Upper lobe of left lung (tissue), 6 donors: ENCODE results near the gene RBM12. TPM values are rescaled to one million over a fixed set of nuclear protein-coding genes. Genes with fewer than 3 reads are reported as not detected.
A peak's percentile ranks its signal among the peaks of the same experiment; 100 is the strongest.

ENCODE experiments used
- ATAC-seq, 2 donors: fragments of 200-7000 bp; cut with Tn5 transposase; one replicate each; pipeline ENCODE4 v1.9.1; 2022; ENCODE audit warnings: mild to moderate bottlenecking in 2 of 2, moderate library complexity in 2 of 2; ENCODE audit not compliant: low FRiP score in 2 of 2
- DNase-seq, 2 donors: peaks; one replicate each; pipeline ENCODE4 v3.0.0-alpha.2; 2019 to 2020
- H3K27ac ChIP-seq, 4 donors: fragments of 200-600 bp; sonication (generic); one replicate each; pipeline ENCODE4 v1.5.1; 2016 to 2019
- H3K27me3 ChIP-seq, 4 donors: fragments of 200-600 bp; sonication (generic); one replicate each; pipeline ENCODE4 v1.5.1; 2017 to 2019
- H3K36me3 ChIP-seq, 4 donors: fragments of 200-600 bp; sonication (generic); one replicate each; pipeline ENCODE4 v1.5.1; 2016 to 2019
- H3K4me1 ChIP-seq, 4 donors: fragments of 200-600 bp; sonication (generic); one replicate each; pipeline ENCODE4 v1.5.1; 2018 to 2019
- H3K4me3 ChIP-seq, 4 donors: fragments of 200-600 bp; sonication (generic); one replicate each; pipeline ENCODE4 v1.5.1; 2017 to 2019; ENCODE audit warnings: mild to moderate bottlenecking in 2 of 4, moderate library complexity in 1 of 4
- H3K9me3 ChIP-seq, 4 donors: fragments of 200-600 bp; sonication (generic); one replicate each; pipeline ENCODE4 v1.5.1; 2018 to 2019
- CTCF ChIP-seq, 6 experiments: fragments of 450-650 bp in 4 of 6; fragments of 200-600 bp in 2 of 6; sonication (generic) in 2 of 6; IDR thresholded peaks; one replicate each; pipeline ENCODE4 v1.5.1; 2016 to 2019; ENCODE audit warnings: antibody characterized with exemption in 6 of 6
- EP300 ChIP-seq, 4 donors: sonication (generic); formaldehyde crosslinking; IDR thresholded peaks; one replicate each; pipeline ENCODE4 v1.5.1; 2017; ENCODE audit warnings: antibody characterized with exemption in 4 of 4, control low read depth in 2 of 4
- POLR2A ChIP-seq, 4 donors: fragments of 450-650 bp; IDR thresholded peaks; one replicate each; pipeline ENCODE4 v1.5.1; 2016 to 2017; ENCODE audit warnings: antibody characterized with exemption in 4 of 4, mild to moderate bottlenecking in 2 of 4
- POLR2AphosphoS5 ChIP-seq, 2 donors: sonication (generic); formaldehyde crosslinking; IDR thresholded peaks; one replicate each; pipeline ENCODE4 v1.5.1; 2017; ENCODE audit warnings: antibody characterized with exemption in 2 of 2
- WGBS, 2 donors: methylation state at CpG; one replicate each; pipeline ENCODE4 v1.1.5; 2017 to 2018; 5-methylcytosine and 5-hydroxymethylcytosine counted together
- total RNA-seq, 6 donors: library from RNA; depleted of rRNA in 4 of 6; stranded (reverse); fragments of >200 nt in 4 of 6; gene quantifications; one replicate each; pipeline versions ENCODE4 v1.1.0 to v1.2.1, GENCODE V29; 2016 to 2021
- donor health status: DM: no; HTN: no; CAD: no; lungs with moderate emphysema.
- donor health status: DM: no; HTN: yes; CAD: no; lungs with severe emphysema.

RBM12 gene
- total RNA-seq, 6 donors from 2014 or later, result 14.1 to 64.9 (median 31.4) TPM

- H3K36me3 ChIP-seq, result peaks cover 0 to 6% (median 0%) of the 10 kb centered on the region in 4 donors
- 16 to 18% methylated on average over 15 to 17 of the region's 22 CpGs for WGBS, 2 donors
Measured at GRCh38 chr20:35617397-35618262, 47.1 kb downstream of the RBM12 start.

GRCh38 chr20:35616465-35617396 lies 48.0 kb downstream of the RBM12 start:
- peak; percentile 76 to 82 for ATAC-seq
- peak in 1 of 2 donors; percentile 85 for TF ChIP-seq POLR2AphosphoS5 (IDR thresholded peaks at IDR 0.05)
- TF ChIP-seq CTCF (IDR thresholded peaks at IDR 0.05), result no peak
- TF ChIP-seq EP300 (IDR thresholded peaks at IDR 0.05), result peak in 1 of 4 donors; percentile 49
- peak in 3 of 4 donors; percentile 39 to 74 (median 68) for TF ChIP-seq POLR2A (IDR thresholded peaks at IDR 0.05)
- no peaks in the 10 kb centered on the region for H3K9me3 ChIP-seq
- H3K36me3 ChIP-seq, result no peaks in the 10 kb centered on the region
- peak overlapping the region; percentile 73 to 96 (median 88) for H3K27ac ChIP-seq
- 6% methylated on average over 29 to 43 of the region's 57 CpGs for WGBS, 2 donors
- H3K4me1 ChIP-seq, result peaks cover 32 to 43% (median 37%) of the 10 kb centered on the region in 4 donors
- H3K4me3 ChIP-seq, result peak overlapping the region; percentile 57 to 65 (median 62)
- H3K27me3 ChIP-seq, result no peaks in the 10 kb centered on the region
- DNase-seq, result peak; percentile 93 to 100

More at GRCh38 chr20:35617397-35618262, 47.1 kb downstream of the RBM12 start:
- Histone ChIP-seq H3K9me3 (no peaks in the 10 kb centered on the region), H3K4me3 (peak overlapping the region; percentile 57 to 65 (median 62)), H3K27ac (peak overlapping the region; percentile 73 to 96 (median 88)), H3K27me3 (no peaks in the 10 kb centered on the region), H3K4me1 (peaks cover 32 to 43% (median 37%) of the 10 kb centered on the region in 4 donors)
- TF ChIP-seq EP300 (IDR thresholded peaks at IDR 0.05) (no peak), POLR2AphosphoS5 (IDR thresholded peaks at IDR 0.05) (no peak), CTCF (IDR thresholded peaks at IDR 0.05) (peak; percentile 16 to 44 (median 30)), POLR2A (IDR thresholded peaks at IDR 0.05) (no peak)
- peak; percentile 1 to 4 for ATAC-seq
- DNase-seq, result peak; percentile 56 to 66

GRCh38 chr20:35615667-35616464 lies 48.8 kb downstream of the RBM12 start, which contains the start of gene SPAG4:
SPAG4 (plus strand) TSS chr20:35615829; CDS start chr20:35616004, 175 bp downstream.
- Histone ChIP-seq H3K36me3 (no peaks in the 10 kb centered on the region), H3K4me3 (peak within 1 kb of the TSS; percentile 57 to 65 (median 62)), H3K27me3 (no peaks in the 10 kb centered on the region), H3K27ac (peak within 1 kb of the TSS; percentile 86 to 96 (median 91)), H3K9me3 (no peaks in the 10 kb centered on the region), H3K4me1 (peaks cover 32 to 43% (median 37%) of the 10 kb centered on the region in 4 donors)
- ATAC-seq (peak; percentile 94 to 98), DNase-seq (peak; percentile 80 to 100)
- 0 to 1% methylated on average over 1 to 38 of the region's 68 CpGs for WGBS, 2 donors
- TF ChIP-seq POLR2AphosphoS5 (IDR thresholded peaks at IDR 0.05), result peak; percentile 62 to 63
- TF ChIP-seq POLR2A (IDR thresholded peaks at IDR 0.05), result peak in 2 of 4 donors; percentile 71 to 94
- no peak for TF ChIP-seq EP300 (IDR thresholded peaks at IDR 0.05)
- peak in 2 of 6 experiments; percentile 9 to 12 for TF ChIP-seq CTCF (IDR thresholded peaks at IDR 0.05)

- WGBS, 2 donors, result 91 to 100% methylated on average over 2 of the region's 2 CpGs
- ATAC-seq (no peak), DNase-seq (no peak)
- Histone ChIP-seq H3K4me3 (no peak overlapping the region), H3K4me1 (peaks cover 6 to 9% (median 7%) of the 10 kb centered on the region in 4 donors), H3K27ac (no peak overlapping the region), H3K9me3 (no peaks in the 10 kb centered on the region), H3K27me3 (no peaks in the 10 kb centered on the region), H3K36me3 (no peaks in the 10 kb centered on the region)
- no peak for TF ChIP-seq EP300 (IDR thresholded peaks at IDR 0.05)
- TF ChIP-seq POLR2A (IDR thresholded peaks at IDR 0.05), result no peak
- TF ChIP-seq POLR2AphosphoS5 (IDR thresholded peaks at IDR 0.05), result no peak
- TF ChIP-seq CTCF (IDR thresholded peaks at IDR 0.05), result no peak
Measured at GRCh38 chr20:35611482-35611881, 53.2 kb downstream of the RBM12 start.
